Thoracic aorta (tissue), 2 donors: ENCODE results near the gene TREML2. TPM values are rescaled to one million over a fixed set of nuclear protein-coding genes. Genes with fewer than 3 reads are reported as not detected.

ENCODE experiments used
- ATAC-seq: fragments of 150-250 bp; one replicate; pipeline ENCODE4 v1.8.0; 2017; ENCODE audit warnings: low read depth; ENCODE audit not compliant: insufficient number of reproducible peaks, low FRiP score
- DNase-seq: peaks from one replicate; pipeline ENCODE4 v3.0.0-alpha.2; 2020; ENCODE audit warnings: low spot score
- H3K27ac ChIP-seq, 2 donors: fragments of 200-600 bp; sonication (generic); 1 replicate in 1 of 2; 2 replicates in 1 of 2; pipeline ENCODE4 v1.5.1; 2016; ENCODE audit warnings: mild to moderate bottlenecking in 2 of 2, moderate library complexity in 2 of 2
- H3K27me3 ChIP-seq: fragments of 200-600 bp; sonication (generic); replicated peaks from 2 replicates; pipeline ENCODE4 v1.6.0; 2016; ENCODE audit warnings: mild to moderate bottlenecking; ENCODE audit not compliant: insufficient read depth
- H3K36me3 ChIP-seq: fragments of 200-600 bp; sonication (generic); one replicate; pipeline ENCODE4 v1.5.1; 2016
- H3K4me1 ChIP-seq, 2 donors: fragments of 200-600 bp; sonication (generic); 1 replicate in 1 of 2; 2 replicates in 1 of 2; pipeline versions ENCODE4 v1.5.1 to v1.6.0; 2016; ENCODE audit warnings: low read depth in 2 of 2, mild to moderate bottlenecking in 1 of 2; ENCODE audit not compliant: control insufficient read depth in 1 of 2
- H3K4me3 ChIP-seq: fragments of 200-600 bp; sonication (generic); 2 replicates; pipeline ENCODE4 v1.5.1; 2016; ENCODE audit warnings: mild to moderate bottlenecking
- H3K9me3 ChIP-seq: fragments of 200-600 bp; sonication (generic); 2 replicates; pipeline ENCODE4 v1.5.1; 2016
- CTCF ChIP-seq: fragments of 200-600 bp; sonication (generic); IDR thresholded peaks from one replicate; pipeline ENCODE4 v1.5.1; 2019; ENCODE audit warnings: antibody characterized with exemption
- total RNA-seq, 2 donors: library from RNA; depleted of rRNA; stranded (reverse); fragments of >200 nt; gene quantifications; one replicate each; pipeline versions ENCODE4 v1.1.0 to v1.2.3, GENCODE V29; 2016

TREML2 gene
- total RNA-seq, 2 donors from 2014 or later: 0.49 TPM; not detected in 1

- H3K4me3 ChIP-seq: no peak overlapping the region
- H3K4me1 ChIP-seq: no peaks in the 10 kb centered on the region
- ATAC-seq (no peak), DNase-seq (no peak)
- TF ChIP-seq CTCF: no peak
- no peaks in the 10 kb centered on the region for H3K36me3 ChIP-seq
- no peak overlapping the region for H3K27ac ChIP-seq
- H3K9me3 ChIP-seq: no peaks in the 10 kb centered on the region
- H3K27me3 ChIP-seq: no peaks in the 10 kb centered on the region
Measured at GRCh38 chr6:41228616-41229015, 27.7 kb upstream of the TREML2 start.

DNA sequence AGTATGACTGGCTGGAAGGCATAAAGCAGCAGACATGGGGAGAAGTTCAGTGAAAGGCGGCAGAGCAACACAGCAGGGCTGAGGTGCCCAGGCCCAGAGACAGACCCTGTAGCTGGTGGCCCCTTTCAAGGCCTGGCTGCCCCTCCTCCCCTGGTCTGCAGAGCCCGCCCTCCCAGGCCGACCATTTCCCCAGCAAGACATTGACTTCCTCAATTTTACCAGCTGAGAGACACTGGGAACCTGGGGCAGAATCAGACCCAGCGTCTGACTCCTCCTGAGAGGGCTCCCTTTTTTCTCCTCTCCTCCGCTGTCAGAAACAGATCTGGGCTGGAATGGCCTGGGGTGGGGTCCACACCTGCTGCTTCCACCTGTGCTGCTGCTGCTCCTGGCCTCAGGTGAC is 27.1 kb upstream of the TREML2 start, which contains the start of gene TREML4:
TREML4 (plus strand) TSS at position 254 of the 400 bp plus-strand sequence; CDS start at position 333, 79 bp downstream.
- no peaks in the 10 kb centered on the region for H3K4me1 ChIP-seq
- H3K9me3 ChIP-seq: no peaks in the 10 kb centered on the region
- H3K27me3 ChIP-seq: no peaks in the 10 kb centered on the region
- H3K4me3 ChIP-seq: no peak within 1 kb of the TSS
- ATAC-seq (no peak), DNase-seq (no peak)
- no peaks in the 10 kb centered on the region for H3K36me3 ChIP-seq
- no peak within 1 kb of the TSS for H3K27ac ChIP-seq
- TF ChIP-seq CTCF: no peak

GRCh38 chr6:41226752-41227151 is 25.8 kb upstream of the TREML2 start:
- H3K27me3 ChIP-seq: no peaks in the 10 kb centered on the region
- H3K9me3 ChIP-seq: no peaks in the 10 kb centered on the region
- no peak overlapping the region for H3K4me3 ChIP-seq
- no peaks in the 10 kb centered on the region for H3K36me3 ChIP-seq
- DNase-seq: no peak
- no peak for TF ChIP-seq CTCF
- no peak for ATAC-seq
- H3K27ac ChIP-seq: no peak overlapping the region
- H3K4me1 ChIP-seq: no peaks in the 10 kb centered on the region

GRCh38 chr6:41224800-41225199 is 23.9 kb upstream of the TREML2 start:
- ATAC-seq: no peak
- no peak overlapping the region for H3K27ac ChIP-seq
- no peaks in the 10 kb centered on the region for H3K4me1 ChIP-seq
- H3K4me3 ChIP-seq: no peak overlapping the region
- no peak for DNase-seq
- no peak for TF ChIP-seq CTCF
- peaks cover 3% of the 10 kb centered on the region for H3K9me3 ChIP-seq
- H3K36me3 ChIP-seq: no peaks in the 10 kb centered on the region
- H3K27me3 ChIP-seq: no peaks in the 10 kb centered on the region

DNA sequence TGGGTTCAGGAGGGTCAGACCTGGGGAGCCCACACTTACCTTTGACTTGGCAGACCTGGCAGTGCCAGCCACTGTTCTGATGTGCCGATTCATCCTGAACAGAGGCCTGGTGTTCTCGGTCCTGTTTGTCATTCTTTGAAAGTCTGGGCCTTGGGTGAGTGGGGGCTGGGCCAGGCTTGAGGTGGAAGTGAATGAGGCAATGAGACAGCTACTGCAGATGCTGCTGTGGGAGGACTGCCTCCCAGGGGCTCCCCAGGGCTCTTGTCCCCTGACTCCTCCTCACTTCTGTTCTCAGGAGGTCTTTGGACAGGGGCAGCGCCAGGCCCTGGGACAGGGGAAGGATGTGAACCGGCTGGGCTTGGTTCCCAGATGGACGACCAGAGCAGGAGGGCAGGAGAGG is 21.6 kb upstream of the TREML2 start:
- Histone ChIP-seq H3K36me3 (no peaks in the 10 kb centered on the region), H3K27ac (no peak overlapping the region), H3K9me3 (peaks cover 7% of the 10 kb centered on the region), H3K4me1 (no peaks in the 10 kb centered on the region), H3K27me3 (no peaks in the 10 kb centered on the region), H3K4me3 (no peak overlapping the region)
- no peak for DNase-seq
- no peak for ATAC-seq
- TF ChIP-seq CTCF: no peak
